Measurements from ENCODE around the gene MIDN. TPM values are rescaled to one million over a fixed set of nuclear protein-coding genes. Genes with fewer than 3 reads are reported as not detected.
A peak's percentile ranks its signal among the peaks of the same experiment; 100 is the strongest.

MIDN gene
- total and polyA plus RNA-seq, 7 donors, result 29.2 to 331 (median 147) TPM

DNA sequence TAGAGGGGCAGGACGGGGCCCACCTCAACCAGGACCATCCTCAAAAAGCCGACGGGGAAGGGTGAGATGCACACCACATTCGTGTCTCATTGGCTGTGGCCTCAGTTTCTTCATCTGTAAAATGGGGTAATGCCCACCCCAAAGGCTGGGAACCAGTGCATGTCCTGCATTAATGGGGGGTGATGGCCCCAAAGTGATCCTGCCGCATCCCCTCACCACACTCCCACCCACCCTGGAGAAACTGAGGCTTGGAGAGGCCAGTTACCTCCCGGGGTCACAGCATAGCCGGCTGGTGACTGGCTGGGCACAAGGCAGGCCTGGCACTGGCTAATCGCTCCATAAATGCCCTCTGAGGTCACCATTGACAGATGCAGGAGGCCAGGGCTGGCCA is 640 bp upstream of the MIDN start:
- Histone ChIP-seq H3K4me1 (peaks cover 54% of the 10 kb centered on the region), H3K36me3 (ENCODE audit: insufficient read depth in 1 of 2, low read depth in 1 of 2) (peaks cover 0 to 20% of the 10 kb centered on the region in 2 donors), H3K9me3 (no peaks in the 10 kb centered on the region), H3K4me3 (peak overlapping the region; percentile 80), H3K27ac (peak overlapping the region; percentile 99), H3K27me3 (ENCODE audit: insufficient read depth in 3 of 3, low read length in 2 of 3) (no peaks in the 10 kb centered on the region)
- intact Hi-C loops (cut with DNase I), result no loop called here
- WGBS, 3 donors, result 49 to 58% (median 58%) methylated on average over 8 of the region's 8 CpGs
- TF ChIP-seq, protein P1, sequence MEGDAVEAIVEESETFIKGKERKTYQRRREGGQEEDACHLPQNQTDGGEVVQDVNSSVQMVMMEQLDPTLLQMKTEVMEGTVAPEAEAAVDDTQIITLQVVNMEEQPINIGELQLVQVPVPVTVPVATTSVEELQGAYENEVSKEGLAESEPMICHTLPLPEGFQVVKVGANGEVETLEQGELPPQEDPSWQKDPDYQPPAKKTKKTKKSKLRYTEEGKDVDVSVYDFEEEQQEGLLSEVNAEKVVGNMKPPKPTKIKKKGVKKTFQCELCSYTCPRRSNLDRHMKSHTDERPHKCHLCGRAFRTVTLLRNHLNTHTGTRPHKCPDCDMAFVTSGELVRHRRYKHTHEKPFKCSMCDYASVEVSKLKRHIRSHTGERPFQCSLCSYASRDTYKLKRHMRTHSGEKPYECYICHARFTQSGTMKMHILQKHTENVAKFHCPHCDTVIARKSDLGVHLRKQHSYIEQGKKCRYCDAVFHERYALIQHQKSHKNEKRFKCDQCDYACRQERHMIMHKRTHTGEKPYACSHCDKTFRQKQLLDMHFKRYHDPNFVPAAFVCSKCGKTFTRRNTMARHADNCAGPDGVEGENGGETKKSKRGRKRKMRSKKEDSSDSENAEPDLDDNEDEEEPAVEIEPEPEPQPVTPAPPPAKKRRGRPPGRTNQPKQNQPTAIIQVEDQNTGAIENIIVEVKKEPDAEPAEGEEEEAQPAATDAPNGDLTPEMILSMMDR (IDR thresholded peaks at IDR 0.05), result no peak
- DNase-seq, result peak in 1 of 2 donors; percentile 52
- ATAC-seq, result no peak

DNA sequence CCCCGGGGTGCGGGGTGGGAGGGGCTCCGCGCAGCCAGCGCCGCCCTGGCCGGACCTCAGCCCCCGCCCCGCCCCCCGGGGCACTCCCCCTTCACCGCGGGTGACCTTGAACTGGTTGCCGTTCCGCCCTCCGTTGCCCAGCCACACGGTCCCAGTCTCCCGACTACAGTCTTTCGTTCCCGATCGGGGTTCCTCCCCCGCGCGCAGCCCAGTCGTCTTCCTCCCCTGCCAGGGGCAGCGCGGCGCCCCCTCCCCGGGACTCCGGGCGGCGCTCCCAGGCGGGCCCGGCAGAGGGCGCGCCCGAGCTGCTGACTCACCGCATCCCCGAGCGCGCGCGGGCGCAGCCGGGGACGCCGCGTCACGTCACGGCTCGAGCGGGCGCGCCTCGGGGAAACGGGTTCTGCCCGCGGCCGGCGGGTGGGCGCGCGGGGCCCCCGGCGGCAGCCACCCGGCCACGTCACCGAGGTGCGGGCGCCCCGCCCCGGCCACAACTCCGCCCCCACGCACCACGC is 459 bp downstream of the MIDN start:
- intact Hi-C loops (cut with DNase I), result no loop called here
- Histone ChIP-seq H3K9me3 (no peaks in the 10 kb centered on the region), H3K4me3 (peak overlapping the region; percentile 80), H3K27me3 (ENCODE audit: insufficient read depth in 3 of 3, low read length in 2 of 3) (no peaks in the 10 kb centered on the region), H3K36me3 (ENCODE audit: insufficient read depth in 1 of 2, low read depth in 1 of 2) (peaks cover 0 to 25% of the 10 kb centered on the region in 2 donors), H3K4me1 (peaks cover 51% of the 10 kb centered on the region), H3K27ac (peak overlapping the region; percentile 99)
- peak; percentile 8 to 20 (median 10) for ATAC-seq
- peak; percentile 89 to 93 for DNase-seq
- TF ChIP-seq, protein P1 (IDR thresholded peaks at IDR 0.05), result peak; percentile 76
- whole genome bisulfite sequencing, 3 donors, result 0 to 2% (median 1%) methylated on average over 17 to 72 of the region's 74 CpGs

DNA sequence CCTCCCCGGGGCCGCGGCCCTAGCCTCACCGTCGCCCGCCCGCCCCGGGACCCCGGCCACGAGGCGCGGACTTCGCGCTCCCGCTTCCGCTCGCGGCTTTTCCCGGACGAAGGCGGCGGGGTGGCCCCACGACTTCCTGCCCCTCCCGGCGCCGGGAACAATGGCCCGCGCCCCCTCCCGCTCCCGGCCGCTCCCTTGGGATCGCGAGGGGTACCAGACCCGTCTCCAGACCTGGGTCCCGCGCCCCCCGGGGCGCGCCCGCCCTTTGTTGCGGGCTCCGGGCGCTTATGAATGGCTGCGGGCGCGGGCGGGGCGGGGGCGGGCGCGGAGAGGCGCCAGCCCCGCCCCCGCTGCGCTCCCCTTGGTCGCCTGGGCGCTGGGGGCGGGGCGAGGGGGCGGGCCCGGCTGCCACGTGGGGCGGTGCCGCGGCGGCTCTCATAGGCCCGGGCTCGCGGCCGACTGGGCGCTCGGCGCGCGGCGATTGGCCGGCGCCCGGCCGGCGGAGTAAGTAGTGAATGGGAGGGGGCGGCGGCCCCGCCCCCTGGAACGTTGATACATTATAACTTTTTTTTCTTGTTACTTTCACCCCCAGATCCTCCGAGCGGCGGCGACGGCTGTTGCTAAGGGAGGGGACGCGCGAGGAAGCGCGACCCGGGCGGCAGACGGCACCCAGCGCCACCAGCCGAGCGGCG is 1.1 kb downstream of the MIDN start:
- Histone ChIP-seq H3K9me3 (no peaks in the 10 kb centered on the region), H3K4me1 (peaks cover 52% of the 10 kb centered on the region), H3K27me3 (ENCODE audit: insufficient read depth in 3 of 3, low read length in 2 of 3) (no peaks in the 10 kb centered on the region), H3K4me3 (peak overlapping the region; percentile 80), H3K36me3 (ENCODE audit: insufficient read depth in 1 of 2, low read depth in 1 of 2) (peaks cover 4 to 31% of the 10 kb centered on the region in 2 donors), H3K27ac (peak overlapping the region; percentile 99)
- intact Hi-C loops (cut with DNase I), result no loop called here
- TF ChIP-seq, protein P1 (IDR thresholded peaks at IDR 0.05), result no peak
- WGBS, 3 donors, result 0 to 1% (median 0%) methylated on average over 11 to 102 of the region's 102 CpGs
- DNase-seq, result peak; percentile 94 to 96
- ATAC-seq, result peak; percentile 1 to 26 (median 2)

DNA sequence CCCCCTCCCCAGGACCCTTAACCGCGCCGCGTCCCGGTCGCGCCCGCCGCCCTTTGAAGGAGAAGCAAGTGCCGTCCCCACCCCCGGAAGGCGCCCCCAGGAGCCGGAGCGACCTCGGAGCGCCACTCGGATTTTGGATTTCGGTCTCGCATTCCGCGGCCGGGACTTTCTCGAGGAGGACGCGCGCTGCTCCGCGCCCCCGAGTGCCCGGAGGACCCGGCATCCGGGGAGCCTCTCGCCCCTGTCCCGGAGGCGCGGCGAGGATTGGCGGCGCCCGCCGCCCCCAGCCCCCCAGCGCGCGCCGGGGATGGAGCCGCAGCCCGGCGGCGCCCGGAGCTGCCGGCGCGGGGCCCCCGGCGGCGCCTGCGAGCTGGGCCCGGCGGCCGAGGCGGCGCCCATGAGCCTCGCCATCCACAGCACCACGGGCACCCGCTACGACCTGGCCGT is 1.6 kb downstream of the MIDN start:
- H3K36me3 ChIP-seq (ENCODE audit: insufficient read depth in 1 of 2, low read depth in 1 of 2), result peaks cover 5 to 37% of the 10 kb centered on the region in 2 donors
- TF ChIP-seq, protein P1 (IDR thresholded peaks at IDR 0.05), result no peak
- H3K27me3 ChIP-seq (ENCODE audit: insufficient read depth in 3 of 3, low read length in 2 of 3), result no peaks in the 10 kb centered on the region
- intact Hi-C loops (cut with DNase I), result no loop called here
- H3K27ac ChIP-seq, result peak overlapping the region; percentile 99
- no peak for DNase-seq
- peak overlapping the region; percentile 80 for H3K4me3 ChIP-seq
- H3K4me1 ChIP-seq, result peaks cover 51% of the 10 kb centered on the region
- no peak for ATAC-seq
- H3K9me3 ChIP-seq, result no peaks in the 10 kb centered on the region
- WGBS, 3 donors, result 1 to 2% (median 2%) methylated on average over 40 to 67 of the region's 67 CpGs

Measured in psoas muscle (tissue), 8 donors.